ENCODE results near the gene DCLK3.

The DCLK3 gene

DNA sequence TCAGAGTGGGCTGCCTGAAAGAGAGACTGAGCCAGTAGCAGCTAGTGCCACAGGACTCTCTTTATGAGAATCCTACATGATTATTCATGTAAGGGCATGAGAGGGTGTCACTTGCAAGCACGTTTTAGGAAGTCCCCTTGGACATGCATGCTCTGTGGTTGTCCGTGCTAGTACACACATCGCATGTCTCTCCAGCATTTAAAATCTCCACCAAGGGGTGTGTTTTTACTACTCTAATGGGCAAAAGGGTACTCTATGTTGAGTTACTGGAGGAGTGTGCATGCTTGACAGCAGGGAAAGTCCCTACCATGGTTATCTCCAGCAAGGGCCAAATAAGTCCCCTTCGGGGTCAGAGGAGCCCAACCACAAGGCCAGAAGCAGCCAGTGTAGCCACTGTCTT, 70.7 kb downstream of the DCLK3 start:
- no peak for TF ChIP-seq CTCF (IDR thresholded peaks at IDR 0.05)

GRCh38 chr3:36689560-36689959, 74.8 kb downstream of the DCLK3 start:
- TF ChIP-seq CTCF (IDR thresholded peaks at IDR 0.05) = no peak

More for the DNA sequence above, 70.7 kb downstream of the DCLK3 start:
- Histone ChIP-seq H3K4me1 (ENCODE audit: control insufficient read depth in 1 of 2, insufficient read depth in 1 of 2, low read depth in 1 of 2, low read length in 1 of 2) (no peaks in the 10 kb centered on the region), H3K27ac (no peak overlapping the region), H3K9me3 (no peaks in the 10 kb centered on the region), H3K36me3 (no peaks in the 10 kb centered on the region), H3K4me3 (ENCODE audit: low read depth in 1 of 2, low read length in 1 of 2) (no peak overlapping the region), H3K27me3 (no peaks in the 10 kb centered on the region)

GRCh38 chr3:36688815-36689214, 75.5 kb downstream of the DCLK3 start:
- Histone ChIP-seq H3K36me3 (no peaks in the 10 kb centered on the region), H3K4me3 (ENCODE audit: low read depth in 1 of 2, low read length in 1 of 2) (no peak overlapping the region), H3K4me1 (ENCODE audit: control insufficient read depth in 1 of 2, insufficient read depth in 1 of 2, low read depth in 1 of 2, low read length in 1 of 2) (no peaks in the 10 kb centered on the region), H3K27ac (no peak overlapping the region), H3K9me3 (no peaks in the 10 kb centered on the region), H3K27me3 (no peaks in the 10 kb centered on the region)
- TF ChIP-seq CTCF (IDR thresholded peaks at IDR 0.05) = no peak

More at GRCh38 chr3:36689560-36689959, 74.8 kb downstream of the DCLK3 start:
- H3K27ac ChIP-seq = no peak overlapping the region
- no peaks in the 10 kb centered on the region for H3K4me1 ChIP-seq (ENCODE audit: control insufficient read depth in 1 of 2, insufficient read depth in 1 of 2, low read depth in 1 of 2, low read length in 1 of 2)
- H3K27me3 ChIP-seq = no peaks in the 10 kb centered on the region
- H3K36me3 ChIP-seq = no peaks in the 10 kb centered on the region
- H3K9me3 ChIP-seq = no peaks in the 10 kb centered on the region
- no peak overlapping the region for H3K4me3 ChIP-seq (ENCODE audit: low read depth in 1 of 2, low read length in 1 of 2)

- Histone ChIP-seq H3K27ac (no peak overlapping the region), H3K27me3 (no peaks in the 10 kb centered on the region), H3K9me3 (no peaks in the 10 kb centered on the region), H3K4me3 (ENCODE audit: low read depth in 1 of 2, low read length in 1 of 2) (no peak overlapping the region), H3K4me1 (ENCODE audit: control insufficient read depth in 1 of 2, insufficient read depth in 1 of 2, low read depth in 1 of 2, low read length in 1 of 2) (no peaks in the 10 kb centered on the region), H3K36me3 (no peaks in the 10 kb centered on the region)
- TF ChIP-seq CTCF (IDR thresholded peaks at IDR 0.05) = no peak
Observed at GRCh38 chr3:36686516-36686915, 77.8 kb downstream of the DCLK3 start.

DNA sequence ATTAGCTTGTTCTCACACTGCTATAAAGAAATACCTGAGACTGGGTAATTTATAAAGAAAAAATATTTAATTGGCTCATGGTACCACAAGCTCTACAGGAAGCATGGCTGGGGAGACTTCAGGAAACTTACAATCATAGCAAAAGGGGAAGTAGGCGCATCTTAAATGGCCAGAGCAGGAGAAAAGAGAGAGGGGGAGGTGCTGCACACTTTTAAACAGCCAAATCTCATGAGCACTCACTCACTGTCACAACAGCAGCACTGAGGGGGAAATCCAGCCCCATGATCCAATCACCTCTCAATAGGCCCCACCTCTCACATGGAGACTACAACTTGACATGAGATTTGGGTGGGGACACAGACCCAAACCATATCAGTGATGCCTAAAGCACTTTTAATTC, 82.5 kb downstream of the DCLK3 start:
- H3K4me1 ChIP-seq (ENCODE audit: control insufficient read depth in 1 of 2, insufficient read depth in 1 of 2, low read depth in 1 of 2, low read length in 1 of 2) = no peaks in the 10 kb centered on the region
- H3K4me3 ChIP-seq (ENCODE audit: low read depth in 1 of 2, low read length in 1 of 2) = no peak overlapping the region
- no peak for TF ChIP-seq CTCF (IDR thresholded peaks at IDR 0.05)
- no peaks in the 10 kb centered on the region for H3K9me3 ChIP-seq
- H3K27ac ChIP-seq = no peak overlapping the region
- no peaks in the 10 kb centered on the region for H3K27me3 ChIP-seq
- no peaks in the 10 kb centered on the region for H3K36me3 ChIP-seq

DNA sequence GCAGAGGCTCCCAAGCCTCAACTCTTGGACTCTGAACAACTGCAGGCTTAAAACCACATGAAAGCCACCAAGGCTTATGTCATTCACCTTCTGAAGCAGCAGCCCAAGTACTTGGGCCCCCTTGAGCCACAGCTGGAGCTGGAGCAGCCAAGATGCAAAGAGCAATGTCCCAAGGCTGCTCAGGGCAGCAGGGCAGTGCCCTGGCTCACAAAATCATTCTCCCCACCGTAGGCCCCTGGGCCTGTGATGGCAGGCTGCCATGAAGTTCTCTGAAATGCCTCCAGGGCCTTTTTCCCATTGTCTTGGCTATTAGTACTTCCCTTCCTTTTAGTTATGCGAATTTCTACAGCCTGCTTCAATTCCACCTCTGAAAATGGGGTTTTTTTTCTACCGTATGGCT, 83.4 kb downstream of the DCLK3 start:
- no peaks in the 10 kb centered on the region for H3K9me3 ChIP-seq
- TF ChIP-seq CTCF (IDR thresholded peaks at IDR 0.05) = no peak

More for the DNA sequence above, 83.4 kb downstream of the DCLK3 start:
- Histone ChIP-seq H3K4me3 (ENCODE audit: low read depth in 1 of 2, low read length in 1 of 2) (no peak overlapping the region), H3K27ac (no peak overlapping the region), H3K4me1 (ENCODE audit: control insufficient read depth in 1 of 2, insufficient read depth in 1 of 2, low read depth in 1 of 2, low read length in 1 of 2) (no peaks in the 10 kb centered on the region), H3K36me3 (no peaks in the 10 kb centered on the region), H3K27me3 (no peaks in the 10 kb centered on the region)
